ENCODE measurements around the gene APLP1. TPM values are rescaled to one million over a fixed set of nuclear protein-coding genes. Genes with fewer than 3 reads are reported as not detected.

APLP1 gene
- total RNA-seq, 2 donors from 2014 or later = 17.5 to 33.6 TPM

DNA sequence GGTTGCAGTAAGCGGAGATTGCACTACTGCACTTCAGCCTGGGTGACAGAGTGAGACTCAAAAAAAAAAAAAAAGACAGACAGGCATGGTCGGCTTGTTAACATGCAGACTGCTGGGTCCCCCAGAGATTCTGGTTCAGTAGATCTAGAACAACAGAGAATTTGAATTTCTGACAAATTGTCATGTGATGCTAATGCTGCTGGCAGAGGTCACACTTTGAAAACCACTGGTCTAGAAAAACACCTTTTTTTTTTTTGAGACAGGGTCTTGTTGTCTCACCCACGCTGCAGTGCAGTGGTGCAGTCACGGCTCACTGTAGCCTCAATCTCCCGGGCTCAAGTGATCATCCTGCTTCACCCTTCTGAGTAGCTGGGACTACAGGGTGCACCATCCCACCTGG lies 60.1 kb downstream of the APLP1 start:
- TF ChIP-seq, protein P1, sequence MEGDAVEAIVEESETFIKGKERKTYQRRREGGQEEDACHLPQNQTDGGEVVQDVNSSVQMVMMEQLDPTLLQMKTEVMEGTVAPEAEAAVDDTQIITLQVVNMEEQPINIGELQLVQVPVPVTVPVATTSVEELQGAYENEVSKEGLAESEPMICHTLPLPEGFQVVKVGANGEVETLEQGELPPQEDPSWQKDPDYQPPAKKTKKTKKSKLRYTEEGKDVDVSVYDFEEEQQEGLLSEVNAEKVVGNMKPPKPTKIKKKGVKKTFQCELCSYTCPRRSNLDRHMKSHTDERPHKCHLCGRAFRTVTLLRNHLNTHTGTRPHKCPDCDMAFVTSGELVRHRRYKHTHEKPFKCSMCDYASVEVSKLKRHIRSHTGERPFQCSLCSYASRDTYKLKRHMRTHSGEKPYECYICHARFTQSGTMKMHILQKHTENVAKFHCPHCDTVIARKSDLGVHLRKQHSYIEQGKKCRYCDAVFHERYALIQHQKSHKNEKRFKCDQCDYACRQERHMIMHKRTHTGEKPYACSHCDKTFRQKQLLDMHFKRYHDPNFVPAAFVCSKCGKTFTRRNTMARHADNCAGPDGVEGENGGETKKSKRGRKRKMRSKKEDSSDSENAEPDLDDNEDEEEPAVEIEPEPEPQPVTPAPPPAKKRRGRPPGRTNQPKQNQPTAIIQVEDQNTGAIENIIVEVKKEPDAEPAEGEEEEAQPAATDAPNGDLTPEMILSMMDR (IDR thresholded peaks at IDR 0.05) = no peak
- no peak for DNase-seq (ENCODE audit: low spot score)
- Histone ChIP-seq H3K4me3 (no peak overlapping the region), H3K27me3 (no peaks in the 10 kb centered on the region), H3K36me3 (no peaks in the 10 kb centered on the region), H3K9me3 (peaks cover 0 to 6% of the 10 kb centered on the region in 2 donors), H3K27ac (no peak overlapping the region), H3K4me1 (peaks cover 0 to 9% of the 10 kb centered on the region in 2 donors)

Other genes starting within 250 kb of the APLP1 start
- 10 to 100 TPM; 40.4 to 52.4 TPM for gene RBM42, start 239.5 kb upstream of the APLP1 start, total RNA-seq
- gene ETV2, start 226.8 kb upstream of the APLP1 start, total RNA-seq = 1 to 10 TPM in 1 of 2 donors, not detected in 1; 1.2 TPM
- 1,000 to 10,000 TPM; 1,397 to 1,663 TPM for gene COX6B1, start 220.3 kb upstream of the APLP1 start, total RNA-seq
- gene UPK1A, start 202.1 kb upstream of the APLP1 start, total RNA-seq = not detected
- not detected for gene ZBTB32, start 164.0 kb upstream of the APLP1 start, total RNA-seq
- 10 to 100 TPM; 11.9 to 12.9 TPM for gene KMT2B, start 150.6 kb upstream of the APLP1 start, total RNA-seq
- 1 to 10 TPM; 1.8 to 6.4 TPM for gene IGFLR1, start 126.1 kb upstream of the APLP1 start, total RNA-seq
- gene U2AF1L4, start 123.2 kb upstream of the APLP1 start, total RNA-seq = 10 to 100 TPM; 19.9 to 33.1 TPM
- 10 to 100 TPM; 26.1 to 35.0 TPM for gene PSENEN, start 122.9 kb upstream of the APLP1 start, total RNA-seq
- gene LIN37, start 120.0 kb upstream of the APLP1 start, total RNA-seq = 10 to 100 TPM in 1 of 2 donors, 1 to 10 TPM in 1; 8.9 to 13.6 TPM
- gene HSPB6, start 111.5 kb upstream of the APLP1 start, total RNA-seq = 100 to 1,000 TPM in 1 of 2 donors, 10 to 100 TPM in 1; 98.4 to 104 TPM
- gene PROSER3, start 110.4 kb upstream of the APLP1 start, total RNA-seq = 1 to 10 TPM; 7.2 TPM
- gene ARHGAP33, start 93.0 kb upstream of the APLP1 start, total RNA-seq = 1 to 10 TPM; 1.3 to 1.4 TPM
- gene PRODH2, start 55.7 kb upstream of the APLP1 start, total RNA-seq = not detected
- gene NPHS1, start 16.1 kb upstream of the APLP1 start, total RNA-seq = not detected
- under 1 TPM in 1 of 2 donors, not detected in 1; 0.51 TPM for gene KIRREL2, start 11.7 kb upstream of the APLP1 start, total RNA-seq
- gene NFKBID, start 32.0 kb downstream of the APLP1 start, total RNA-seq = 1 to 10 TPM; 1.3 to 2.1 TPM
- gene HCST, start 34.0 kb downstream of the APLP1 start, total RNA-seq = 1 to 10 TPM in 1 of 2 donors, not detected in 1; 3.3 TPM
- gene TYROBP, start 39.7 kb downstream of the APLP1 start, total RNA-seq = 10 to 100 TPM; 26.1 to 85.4 TPM
- gene LRFN3, start 67.8 kb downstream of the APLP1 start, total RNA-seq = 10 to 100 TPM; 10.5 to 13.1 TPM
- gene SDHAF1, start 126.6 kb downstream of the APLP1 start, total RNA-seq = 10 to 100 TPM; 30.8 to 34.9 TPM
- not detected for gene SYNE4, start 140.2 kb downstream of the APLP1 start, total RNA-seq
- gene ALKBH6, start 145.6 kb downstream of the APLP1 start, total RNA-seq = 10 to 100 TPM; 16.2 to 16.5 TPM
- gene CLIP3, start 164.3 kb downstream of the APLP1 start, total RNA-seq = 10 to 100 TPM in 1 of 2 donors, 1 to 10 TPM in 1; 5.1 to 10.7 TPM
- gene THAP8, start 185.7 kb downstream of the APLP1 start, total RNA-seq = 10 to 100 TPM in 1 of 2 donors, 1 to 10 TPM in 1; 5.7 to 11.6 TPM
- gene WDR62, start 186.3 kb downstream of the APLP1 start, total RNA-seq = 10 to 100 TPM in 1 of 2 donors, under 1 TPM in 1; 0.75 to 10.6 TPM
- gene OVOL3, start 242.6 kb downstream of the APLP1 start, total RNA-seq = not detected
- gene POLR2I, start 246.3 kb downstream of the APLP1 start, total RNA-seq = 100 to 1,000 TPM in 1 of 2 donors, 10 to 100 TPM in 1; 76.9 to 121 TPM
- gene TBCB, start 246.9 kb downstream of the APLP1 start, total RNA-seq = 100 to 1,000 TPM; 107 to 110 TPM

Measured in right atrium auricular region (tissue), 2 donors.